ENCODE results near the gene MYO1E. TPM values are rescaled to one million over a fixed set of nuclear protein-coding genes. Genes with fewer than 3 reads are reported as not detected.
"Not testable (repeated sequence)": the region's sequence is repeated elsewhere in the genome, so short reads cannot be mapped to it uniquely, and the experiment has no call there.

The MYO1E gene
- polyA plus RNA-seq, 4 donors, result 146 to 207 (median 185) TPM

GRCh38 chr15:59152694-59153450 lies 219.8 kb downstream of the MYO1E start:
- DNase-seq (ENCODE audit: low read depth in 4 of 4, low spot score in 3 of 4), result no peak

GRCh38 chr15:59150185-59150584 lies 222.5 kb downstream of the MYO1E start:
- DNase-seq (ENCODE audit: low read depth in 4 of 4, low spot score in 3 of 4), result no peak

- no peak for DNase-seq (ENCODE audit: low read depth in 4 of 4, low spot score in 3 of 4)
Measured at GRCh38 chr15:59148153-59148833, 224.4 kb downstream of the MYO1E start.

- no peak for DNase-seq (ENCODE audit: low read depth in 4 of 4, low spot score in 3 of 4)
Measured at GRCh38 chr15:59147666-59148065, 225.0 kb downstream of the MYO1E start.

- not testable (repeated sequence) for DNase-seq (ENCODE audit: low read depth in 4 of 4, low spot score in 3 of 4)
Measured at GRCh38 chr15:59144594-59144993, 228.1 kb downstream of the MYO1E start.

GRCh38 chr15:59143281-59143680 lies 229.4 kb downstream of the MYO1E start:
- DNase-seq (ENCODE audit: low read depth in 4 of 4, low spot score in 3 of 4), result no peak

- no peak for DNase-seq (ENCODE audit: low read depth in 4 of 4, low spot score in 3 of 4)
Measured at GRCh38 chr15:59140422-59141226, 232.0 kb downstream of the MYO1E start.

- no peak for DNase-seq (ENCODE audit: low read depth in 4 of 4, low spot score in 3 of 4)
Measured at GRCh38 chr15:59138243-59138642, 234.4 kb downstream of the MYO1E start.

GRCh38 chr15:59137566-59137965 lies 235.1 kb downstream of the MYO1E start:
- DNase-seq (ENCODE audit: low read depth in 4 of 4, low spot score in 3 of 4), result no peak

GRCh38 chr15:59133929-59134427 lies 238.7 kb downstream of the MYO1E start:
- no peak for DNase-seq (ENCODE audit: low read depth in 4 of 4, low spot score in 3 of 4)

- no peak for DNase-seq (ENCODE audit: low read depth in 4 of 4, low spot score in 3 of 4)
Measured at GRCh38 chr15:59131969-59132562, 240.6 kb downstream of the MYO1E start.

- no peak for DNase-seq (ENCODE audit: low read depth in 4 of 4, low spot score in 3 of 4)
Measured at GRCh38 chr15:59131456-59131855, 241.2 kb downstream of the MYO1E start.

- DNase-seq (ENCODE audit: low read depth in 4 of 4, low spot score in 3 of 4), result not testable (repeated sequence)
Measured at GRCh38 chr15:59127255-59127654, 245.4 kb downstream of the MYO1E start.

- not testable (repeated sequence) for DNase-seq (ENCODE audit: low read depth in 4 of 4, low spot score in 3 of 4)
Measured at GRCh38 chr15:59125683-59126082, 247.0 kb downstream of the MYO1E start.

GRCh38 chr15:59124261-59124660 lies 248.4 kb downstream of the MYO1E start:
- DNase-seq (ENCODE audit: low read depth in 4 of 4, low spot score in 3 of 4), result no peak

- DNase-seq (ENCODE audit: low read depth in 4 of 4, low spot score in 3 of 4), result no peak
Measured at GRCh38 chr15:59120937-59121336, 251.7 kb downstream of the MYO1E start.

GRCh38 chr15:59119625-59120024 lies 253.0 kb downstream of the MYO1E start:
- DNase-seq (ENCODE audit: low read depth in 4 of 4, low spot score in 3 of 4), result no peak

GRCh38 chr15:59116771-59117170 lies 255.9 kb downstream of the MYO1E start:
- DNase-seq (ENCODE audit: low read depth in 4 of 4, low spot score in 3 of 4), result no peak

GRCh38 chr15:59116141-59116540 lies 256.5 kb downstream of the MYO1E start:
- DNase-seq (ENCODE audit: low read depth in 4 of 4, low spot score in 3 of 4), result no peak

- no peak for DNase-seq (ENCODE audit: low read depth in 4 of 4, low spot score in 3 of 4)
Measured at GRCh38 chr15:59115047-59115446, 257.6 kb downstream of the MYO1E start.

GRCh38 chr15:59111251-59111650 lies 261.4 kb downstream of the MYO1E start:
- DNase-seq (ENCODE audit: low read depth in 4 of 4, low spot score in 3 of 4), result no peak
